IMR-90 (cell line): ENCODE measurements around the gene SCARB1. TPM values are rescaled to one million over a fixed set of nuclear protein-coding genes. Genes with fewer than 3 reads are reported as not detected.

Experiments used
- ATAC-seq: fragments of 200-7000 bp; cut with Tn5 transposase; 2 replicates; pipeline ENCODE4 v1.9.1; 2020; ENCODE audit warnings: low read depth, mild to moderate bottlenecking, moderate library complexity
- BruUV-seq: library from RNA; stranded (reverse); fragments of 400-500 nt; replicated peaks from 2 replicates; lab custom pipeline; 2021; lab: Mats Ljungman, UMichigan
- CTCF ChIA-PET: fragments of 300-600 bp; formaldehyde crosslinking; extraction: SDS; loops from one replicate; lab custom pipeline; 2021; ENCODE audit warnings: antibody characterized with exemption; lab: Yijun Ruan, JAX
- POLR2A ChIA-PET: fragments of 300-600 bp; sonication (Branson Sonifier 250); formaldehyde crosslinking; loops from one replicate; lab custom pipeline; 2022; ENCODE audit warnings: antibody characterized with exemption; ENCODE audit not compliant: unreplicated experiment; lab: Charles Lee
- DNase-seq: peaks from one replicate; pipeline ENCODE4 v3.0.0; 2013
- H2AFZ ChIP-seq: replicated peaks from 2 replicates; pipeline ENCODE3; 2013; ENCODE audit warnings: low read length, mild to moderate bottlenecking; ENCODE audit not compliant: poor library complexity
- H2AK5ac ChIP-seq: 2 replicates; pipeline ENCODE4 v1.6.1; 2013; ENCODE audit warnings: low read depth, low read length, inconsistent platforms
- H2AK9ac ChIP-seq: replicated peaks from 2 replicates; pipeline ENCODE3; 2013; ENCODE audit warnings: mild to moderate bottlenecking, low read depth, low read length, moderate library complexity; ENCODE audit not compliant: poor library complexity
- H2BK120ac ChIP-seq: 2 replicates; pipeline ENCODE4 v1.6.1; 2013; ENCODE audit warnings: low read depth, low read length, inconsistent platforms
- H2BK15ac ChIP-seq: 3 replicates; pipeline ENCODE4 v1.6.1; 2013; ENCODE audit warnings: low read depth, low read length, inconsistent platforms
- H2BK20ac ChIP-seq: 2 replicates; pipeline ENCODE4 v1.6.1; 2013; ENCODE audit warnings: low read depth, mild to moderate bottlenecking, inconsistent platforms, low read length, moderate library complexity
- H2BK5ac ChIP-seq: 2 replicates; pipeline ENCODE4 v1.6.1; 2013; ENCODE audit warnings: mild to moderate bottlenecking, low read depth, low read length, inconsistent platforms; ENCODE audit not compliant: poor library complexity, severe bottlenecking
- H3K14ac ChIP-seq: replicated peaks from 2 replicates; pipeline ENCODE4 v1.6.1; 2013; ENCODE audit warnings: low read depth, low read length, inconsistent platforms
- H3K18ac ChIP-seq: 2 replicates; pipeline ENCODE4 v1.6.1; 2013; ENCODE audit warnings: low read depth, low read length, control low read depth
- H3K23ac ChIP-seq: 2 replicates; pipeline ENCODE4 v1.6.1; 2013; ENCODE audit warnings: low read depth, low read length, inconsistent platforms
- H3K27ac ChIP-seq: 2 replicates; pipeline ENCODE4 v1.5.1; 2013; ENCODE audit warnings: mild to moderate bottlenecking, control low read depth, low read length; ENCODE audit not compliant: insufficient read depth
- H3K27me3 ChIP-seq: 2 replicates; pipeline ENCODE4 v1.6.1; 2013; ENCODE audit warnings: low read length; ENCODE audit not compliant: control insufficient read depth, insufficient read depth
- H3K36me3 ChIP-seq: 2 replicates; pipeline ENCODE4 v1.6.1; 2013; ENCODE audit warnings: low read length, mixed read lengths; ENCODE audit not compliant: control insufficient read depth, insufficient read depth
- H3K4ac ChIP-seq: 2 replicates; pipeline ENCODE4 v1.6.1; 2013; ENCODE audit warnings: low read depth, low read length, inconsistent platforms
- H3K4me1 ChIP-seq: 2 replicates; pipeline ENCODE4 v1.6.1; 2013; ENCODE audit warnings: low read length, mixed read lengths; ENCODE audit not compliant: control insufficient read depth, insufficient read depth
- H3K4me2 ChIP-seq: 2 replicates; pipeline ENCODE4 v1.6.1; 2013; ENCODE audit warnings: low read depth, mild to moderate bottlenecking, control low read depth, low read length, moderate library complexity
- H3K4me3 ChIP-seq: 2 replicates; pipeline ENCODE4 v1.5.1; 2013; ENCODE audit warnings: low read depth, mild to moderate bottlenecking, control low read depth, low read length, moderate library complexity; ENCODE audit not compliant: insufficient read depth
- H3K56ac ChIP-seq: 2 replicates; pipeline ENCODE4 v1.6.1; 2013; ENCODE audit warnings: low read length, inconsistent platforms; ENCODE audit not compliant: insufficient read depth; ENCODE audit errors: extremely low read depth
- H3K79me1 ChIP-seq, 2 experiments: 2 replicates each; pipeline ENCODE4 v1.6.1; 2013; ENCODE audit warnings: low read length in 2 of 2, inconsistent platforms in 1 of 2, low read depth in 1 of 2
- H3K9ac ChIP-seq: 2 replicates; pipeline ENCODE4 v1.6.1; 2013; ENCODE audit warnings: low read depth, low read length, control low read depth
- H3K9me1 ChIP-seq: 2 replicates; pipeline ENCODE4 v1.6.1; 2013; ENCODE audit warnings: low read length, inconsistent platforms; ENCODE audit not compliant: insufficient read depth
- H3K9me3 ChIP-seq: 2 replicates; pipeline ENCODE4 v1.6.1; 2013; ENCODE audit warnings: low read length; ENCODE audit not compliant: control insufficient read depth, insufficient read depth
- H4K20me1 ChIP-seq: 2 replicates; pipeline ENCODE4 v1.6.1; 2013; ENCODE audit warnings: low read length, inconsistent platforms; ENCODE audit not compliant: insufficient read depth
- H4K5ac ChIP-seq: 2 replicates; pipeline ENCODE4 v1.6.1; 2013; ENCODE audit warnings: mild to moderate bottlenecking, low read depth, low read length, control low read depth
- H4K8ac ChIP-seq, 2 experiments: 2 replicates each; pipeline ENCODE4 v1.6.1; 2013; ENCODE audit warnings: low read depth in 2 of 2, low read length in 2 of 2, control low read depth in 1 of 2, inconsistent platforms in 1 of 2
- H4K91ac ChIP-seq: 2 replicates; pipeline ENCODE4 v1.6.1; 2013; ENCODE audit warnings: low read depth, low read length, inconsistent platforms; ENCODE audit not compliant: insufficient read depth
- MXI1 ChIP-seq: IDR thresholded peaks from 2 replicates; pipeline ENCODE4 v1.6.1; 2012; ENCODE audit warnings: low read depth, mild to moderate bottlenecking, low read length, moderate library complexity, borderline replicate concordance
- SMC3 ChIP-seq: fragments of 150-350 bp; IDR thresholded peaks from 2 replicates; pipeline ENCODE4 v1.6.1; 2016; ENCODE audit warnings: low read depth, mild to moderate bottlenecking, antibody characterized with exemption, low read length, moderate library complexity
- WGBS, 2 experiments: methylation state at CpG; one replicate each; pipeline versions ENCODE4 v1.1.5 to v1.1.7; 2013; ENCODE audit warnings: missing lambda C conversion rate in 2 of 2; ENCODE audit not compliant: insufficient read length in 1 of 2; ENCODE audit errors: extremely low coverage in 2 of 2; 5-methylcytosine and 5-hydroxymethylcytosine counted together
- dilution Hi-C: fragments of 300-500 bp; cut with HindIII; formaldehyde crosslinking; loops from one replicate; pipeline ENCODE4 v1.14.3; 2018; ENCODE audit warnings: low sequenced_read_pairs; ENCODE audit not compliant: unreplicated experiment
- in situ Hi-C: fragments of 300-500 bp; cut with MboI; formaldehyde crosslinking; loops from 3 replicates; pipeline ENCODE4 v1.14.3; 2019; ENCODE audit warnings: low sequenced_read_pairs, inconsistent platforms, mixed read lengths
- intact Hi-C: fragments of 100-400 bp; cut with micrococcal nuclease; formaldehyde crosslinking; loops from 2 replicates; pipeline ENCODE4 v1.10.0; 2022
- polyA plus RNA-seq, 3 experiments: library from polyadenylated mRNA; depleted of rRNA; stranded (reverse); fragments of >200 nt; gene quantifications; 2 replicates each; pipeline ENCODE4 v1.2.3, GENCODE V29; 2012; ENCODE audit warnings: low replicate concordance in 1 of 3
- total RNA-seq: library from RNA; depleted of rRNA; stranded (reverse); fragments of >200 nt; gene quantifications from 2 replicates; pipeline ENCODE4 v1.2.3, GENCODE V29; 2012
- TF ChIP-seq, protein P1 (sequence below): fragments of 150-350 bp; IDR thresholded peaks from 2 replicates; pipeline ENCODE4 v1.6.1; 2016; ENCODE audit warnings: low read depth, mild to moderate bottlenecking, low read length, moderate library complexity, borderline replicate concordance

Gene SCARB1
- total and polyA plus RNA-seq, 2 of the 4 experiments (the other 2 are of a cell fraction), result 3.0 to 24.8 TPM

- TF ChIP-seq, protein P1, sequence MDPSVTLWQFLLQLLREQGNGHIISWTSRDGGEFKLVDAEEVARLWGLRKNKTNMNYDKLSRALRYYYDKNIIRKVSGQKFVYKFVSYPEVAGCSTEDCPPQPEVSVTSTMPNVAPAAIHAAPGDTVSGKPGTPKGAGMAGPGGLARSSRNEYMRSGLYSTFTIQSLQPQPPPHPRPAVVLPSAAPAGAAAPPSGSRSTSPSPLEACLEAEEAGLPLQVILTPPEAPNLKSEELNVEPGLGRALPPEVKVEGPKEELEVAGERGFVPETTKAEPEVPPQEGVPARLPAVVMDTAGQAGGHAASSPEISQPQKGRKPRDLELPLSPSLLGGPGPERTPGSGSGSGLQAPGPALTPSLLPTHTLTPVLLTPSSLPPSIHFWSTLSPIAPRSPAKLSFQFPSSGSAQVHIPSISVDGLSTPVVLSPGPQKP, result no peak
Observed at GRCh38 chr12:124754949-124755800, 108.5 kb downstream of the SCARB1 start (continued).

- Histone ChIP-seq H3K27me3 (peaks cover 7% of the 10 kb centered on the region; the same call in 1 of the 2 replicates), H3K4me2 (no peak overlapping the region), H3K9me3 (peaks cover 16% of the 10 kb centered on the region), H2BK15ac (0 out of 3 replicates have a peak overlapping the region, but pooled peaks have one; percentile 40), H3K4me3 (no peak overlapping the region), H2AK9ac (peak overlapping the region; percentile 39), H3K56ac (no peak overlapping the region), H3K4ac (peak overlapping the region; percentile 70), H3K9me1 (no peaks in the 10 kb centered on the region; the same call in 1 of the 2 replicates), H2AFZ (peak overlapping the region; percentile 83), H3K4me1 (peaks cover 10% of the 10 kb centered on the region; the same call in 1 of the 2 replicates), H3K79me1 (no peaks in the 10 kb centered on the region), H2BK5ac (peak overlapping the region; percentile 15), H4K91ac (peak overlapping the region; percentile 51; the same call in 1 of the 2 replicates), H2BK120ac (peak overlapping the region; percentile 59; the same call in 1 of the 2 replicates), H3K23ac (0 out of 2 replicates have a peak overlapping the region, but pooled peaks have one; percentile 31), H3K18ac (peak overlapping the region; percentile 8; the same call in 1 of the 2 replicates), H3K27ac (peak overlapping the region; percentile 57; the same call in 1 of the 2 replicates), H4K20me1 (no peaks in the 10 kb centered on the region), H3K14ac (peak overlapping the region; percentile 63; the same call in 1 of the 2 replicates), H2AK5ac (peak overlapping the region; percentile 51), H4K8ac (peak overlapping the region; percentile 22 to 76; a peak in 2 of 4 replicates), H2BK20ac (peak overlapping the region; percentile 39), H3K9ac (no peak overlapping the region), H4K5ac (no peak overlapping the region; the same call in 1 of the 2 replicates), H3K36me3 (no peaks in the 10 kb centered on the region)
- in situ Hi-C loops, result no loop called here
- TF ChIP-seq MXI1 (no peak), SMC3 (no peak)
- no peak for ATAC-seq
- POLR2A ChIA-PET, result no interaction called here
- CTCF ChIA-PET, result no interaction called here
- dilution Hi-C loops, result no loop called here
- intact Hi-C loops, result loop anchor here (5.0 kb wide), 1 partner anchor 387 kb away; no protein-coding TSS in a partner anchor
- DNase-seq, result no peak
- no TSS peak for BruUV-seq
- 97% methylated on average over 3 of the region's 7 CpGs; no CpG with 5 or more reads in 1 of the 2 experiments for WGBS, 2 experiments
Observed at GRCh38 chr12:124754491-124754890, 109.2 kb downstream of the SCARB1 start.
